HG02642 (cell line): ENCODE data around the gene LIPE.

Source experiments
- ATAC-seq: cut with Tn5 transposase; IDR thresholded peaks from one replicate; pipeline ENCODE4 v1.9.1; 2021; ENCODE audit warnings: mild to moderate bottlenecking; ENCODE audit not compliant: unreplicated experiment, poor library complexity

The LIPE gene

DNA sequence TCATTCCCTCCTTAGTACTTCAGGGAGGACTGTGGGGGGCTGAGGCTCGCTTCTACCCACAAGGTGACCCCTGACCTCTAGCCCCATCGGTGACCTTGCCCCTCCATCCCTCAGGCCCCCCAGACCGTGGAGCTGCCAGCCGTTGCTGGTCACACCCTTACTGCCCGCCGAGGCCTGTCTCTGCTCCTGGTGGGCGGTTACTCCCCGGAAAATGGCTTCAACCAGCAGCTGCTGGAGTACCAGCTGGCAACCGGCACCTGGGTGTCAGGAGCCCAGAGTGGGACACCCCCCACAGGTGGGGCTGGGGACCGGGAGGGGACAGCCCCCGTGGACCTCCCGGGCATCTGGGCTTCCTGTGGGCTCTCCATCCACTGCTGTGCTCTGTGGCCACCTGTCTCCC is 69.9 kb downstream of the LIPE start:
- no peak for ATAC-seq

DNA sequence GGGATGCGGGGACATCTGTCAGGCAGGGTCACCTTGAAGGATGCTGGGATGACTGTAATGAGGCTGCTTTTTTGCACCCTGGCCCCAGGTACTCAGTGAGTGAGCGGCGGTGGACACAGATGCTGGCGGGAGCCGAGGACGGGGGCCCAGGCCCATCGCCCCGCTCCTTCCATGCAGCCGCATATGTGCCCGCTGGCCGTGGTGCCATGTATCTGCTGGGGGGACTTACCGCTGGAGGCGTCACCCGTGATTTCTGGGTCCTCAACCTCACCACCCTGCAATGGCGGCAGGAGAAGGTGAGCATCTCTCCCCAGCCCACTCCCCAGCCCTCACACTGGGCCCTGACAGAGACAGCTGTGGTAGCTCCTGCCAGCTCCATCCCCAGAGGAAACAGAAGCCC is 70.5 kb downstream of the LIPE start:
- ATAC-seq = no peak

- no peak for ATAC-seq
Measured at GRCh38 chr19:42355896-42356295, 71.3 kb downstream of the LIPE start.

GRCh38 chr19:42353341-42354015 is 73.7 kb downstream of the LIPE start:
- ATAC-seq = no peak

GRCh38 chr19:42352301-42353259 is 74.6 kb downstream of the LIPE start:
- ATAC-seq = no peak
